ENCODE measurements around the gene SERPINE2. TPM values are rescaled to one million over a fixed set of nuclear protein-coding genes. Genes with fewer than 3 reads are reported as not detected.
A peak's percentile ranks its signal among the peaks of the same experiment; 100 is the strongest.

Gene SERPINE2
- total RNA-seq (2014; rRNA removed) = 87.3 and 97.9 TPM in 2 replicates
- polyA plus RNA-seq (2012) = 112 TPM

GRCh38 chr2:224039080-224039769 is at the start of gene SERPINE2:
SERPINE2 (minus strand) TSS chr2:224039286; CDS start chr2:224001900, 37,386 bp downstream.
- DNase-seq (ENCODE audit: low read depth) = peak; percentile 73

- peak; percentile 97 for DNase-seq (ENCODE audit: low read depth)
These were observed 47.3 kb upstream of the SERPINE2 start for GRCh38 chr2:224086226-224086914.

- DNase-seq (ENCODE audit: low read depth) = no peak
These were observed 46.7 kb upstream of the SERPINE2 start for GRCh38 chr2:224085811-224086210.

- DNase-seq (ENCODE audit: low read depth) = peak; percentile 85
These were observed 46.2 kb upstream of the SERPINE2 start for GRCh38 chr2:224085246-224085645.

- DNase-seq (ENCODE audit: low read depth) = peak; percentile 14
These were observed 45.3 kb upstream of the SERPINE2 start for GRCh38 chr2:224084266-224084892.

GRCh38 chr2:224083638-224084037 is 44.6 kb upstream of the SERPINE2 start:
- no peak for DNase-seq (ENCODE audit: low read depth)

- no peak for DNase-seq (ENCODE audit: low read depth)
These were observed 39.6 kb upstream of the SERPINE2 start for GRCh38 chr2:224078656-224079055.

- no peak for DNase-seq (ENCODE audit: low read depth)
These were observed 38.9 kb upstream of the SERPINE2 start for GRCh38 chr2:224077773-224078507.

- DNase-seq (ENCODE audit: low read depth) = no peak
These were observed 36.5 kb upstream of the SERPINE2 start for GRCh38 chr2:224075588-224075987.

GRCh38 chr2:224073676-224074075 is 34.6 kb upstream of the SERPINE2 start:
- DNase-seq (ENCODE audit: low read depth) = no peak

- no peak for DNase-seq (ENCODE audit: low read depth)
These were observed 33.6 kb upstream of the SERPINE2 start for GRCh38 chr2:224072541-224073188.

- DNase-seq (ENCODE audit: low read depth) = no peak
These were observed 30.1 kb upstream of the SERPINE2 start for GRCh38 chr2:224069172-224069571.

- DNase-seq (ENCODE audit: low read depth) = no peak
These were observed 24.2 kb upstream of the SERPINE2 start for GRCh38 chr2:224063298-224063648.

- no peak for DNase-seq (ENCODE audit: low read depth)
These were observed 23.6 kb upstream of the SERPINE2 start for GRCh38 chr2:224062481-224063297.

- DNase-seq (ENCODE audit: low read depth) = no peak
These were observed 21.8 kb upstream of the SERPINE2 start for GRCh38 chr2:224060783-224061482.

GRCh38 chr2:224059178-224059577 is 20.1 kb upstream of the SERPINE2 start:
- no peak for DNase-seq (ENCODE audit: low read depth)

- no peak for DNase-seq (ENCODE audit: low read depth)
These were observed 19.1 kb upstream of the SERPINE2 start for GRCh38 chr2:224058048-224058775.

GRCh38 chr2:224056889-224057288 is 17.8 kb upstream of the SERPINE2 start:
- DNase-seq (ENCODE audit: low read depth) = no peak

GRCh38 chr2:224055101-224055500 is 16.0 kb upstream of the SERPINE2 start:
- DNase-seq (ENCODE audit: low read depth) = peak; percentile 10

Measured in LHCN-M2 (cell line).